K562 (cell line): Measurements from ENCODE around the gene TNPO3. TPM values are rescaled to one million over a fixed set of nuclear protein-coding genes. Genes with fewer than 3 reads are reported as not detected.

Experiments
- BCL6 ChIP-seq: fragments of 250-450 bp; sonication (Bioruptor Pico); IDR thresholded peaks from 2 replicates; pipeline ENCODE4 v1.4.0; 2020
- CBX1 ChIP-seq: sonication (generic); IDR thresholded peaks from 2 replicates; pipeline ENCODE4 v1.6.1; 2016; ENCODE audit warnings: antibody characterized with exemption, low read depth, mild to moderate bottlenecking
- CEBPG ChIP-seq, 3 experiments: fragments of 200-800 bp in 1 of 3; sonication (Bioruptor generic) in 1 of 3; sonication (generic) in 1 of 3; formaldehyde crosslinking in 1 of 3; IDR thresholded peaks in 2 of 3; conservative IDR thresholded peaks in 1 of 3; 2 replicates each; pipeline versions ENCODE4 v1.6.1 to v1.8.0; 2016 to 2022; ENCODE audit warnings: missing compliant biosample characterization in 2 of 3, missing genetic modification characterization in 2 of 3, mild to moderate bottlenecking in 1 of 3, missing genetic modification reagents in 1 of 3
- EHMT2 ChIP-seq: fragments of 450-650 bp; IDR thresholded peaks from 2 replicates; pipeline ENCODE4 v1.6.1; 2018; ENCODE audit warnings: antibody characterized with exemption
- EWSR1 ChIP-seq: fragments of 450-650 bp; IDR thresholded peaks from 2 replicates; pipeline ENCODE4 v1.6.1; 2018; ENCODE audit warnings: borderline replicate concordance, mild to moderate bottlenecking, low read depth, moderate library complexity; ENCODE audit not compliant: partially characterized antibody
- HNRNPK ChIP-seq: fragments of 200-400 bp; formaldehyde crosslinking; IDR thresholded peaks from one replicate; pipeline ENCODE4 v1.6.1; 2018; ENCODE audit warnings: mild to moderate bottlenecking, low read depth, low read length; ENCODE audit not compliant: poor library complexity, severe bottlenecking
- HSF4 ChIP-seq: fragments of 250-450 bp; sonication (Bioruptor Pico); IDR thresholded peaks from 2 replicates; pipeline ENCODE4 v2.1.2; 2022; ENCODE audit warnings: mild to moderate bottlenecking, moderate library complexity, borderline replicate concordance
- JUND ChIP-seq, 2 experiments: IDR thresholded peaks; 2 replicates in 1 of 2; 3 replicates in 1 of 2; pipeline ENCODE4 v1.6.1; 2011; ENCODE audit warnings: borderline replicate concordance in 2 of 2, low read depth in 2 of 2, low read length in 2 of 2, improper control_type of control experiment in 1 of 2, missing biosample characterization in 1 of 2, missing genetic modification characterization in 1 of 2, missing genetic modification reagents in 1 of 2
- MAFG ChIP-seq: fragments of 450-650 bp; conservative IDR thresholded peaks from 2 replicates; pipeline ENCODE4 v1.6.1; 2016; ENCODE audit warnings: missing genetic modification characterization, missing compliant biosample characterization
- MIER1 ChIP-seq: fragments of 450-650 bp; IDR thresholded peaks from 2 replicates; pipeline ENCODE4 v1.6.1; 2016; ENCODE audit warnings: antibody characterized with exemption, mild to moderate bottlenecking, low read depth
- MLX ChIP-seq, 2 experiments: fragments of 450-650 bp in 1 of 2; sonication (generic) in 1 of 2; formaldehyde crosslinking; conservative IDR thresholded peaks; 2 replicates each; pipeline versions ENCODE4 v1.4.0 to v1.8.1; 2020 to 2022; ENCODE audit warnings: mild to moderate bottlenecking in 1 of 2, missing genetic modification reagents in 1 of 2
- NR3C1 ChIP-seq: sonication (generic); formaldehyde crosslinking; IDR thresholded peaks from 2 replicates; pipeline ENCODE4 v1.8.1; 2022; ENCODE audit warnings: missing genetic modification reagents
- POLR3A ChIP-seq: IDR thresholded peaks from 2 replicates; pipeline ENCODE4 v1.6.1; 2011; ENCODE audit warnings: borderline replicate concordance, mild to moderate bottlenecking, moderate library complexity; ENCODE audit not compliant: insufficient read length, insufficient read depth; ENCODE audit errors: extremely low read depth
- PREB ChIP-seq: sonication (generic); formaldehyde crosslinking; IDR thresholded peaks from 2 replicates; pipeline ENCODE4 v1.8.1; 2023; ENCODE audit warnings: mild to moderate bottlenecking, missing genetic modification reagents
- PRMT5 ChIP-seq: sonication (generic); formaldehyde crosslinking; IDR thresholded peaks from 2 replicates; pipeline ENCODE4 v1.5.0; 2020; ENCODE audit warnings: missing genetic modification reagents
- RFX7 ChIP-seq: fragments of 250-450 bp; sonication (Bioruptor Pico); IDR thresholded peaks from 2 replicates; pipeline ENCODE4 v1.5.1; 2021; ENCODE audit warnings: mild to moderate bottlenecking
- SIN3A ChIP-seq, 2 experiments: fragments of 150-350 bp in 1 of 2; IDR thresholded peaks; 2 replicates each; pipeline ENCODE4 v1.6.1; 2011 to 2016; ENCODE audit warnings: borderline replicate concordance in 2 of 2, low read depth in 2 of 2, low read length in 2 of 2, mild to moderate bottlenecking in 2 of 2, moderate library complexity in 2 of 2; ENCODE audit not compliant: control insufficient read depth in 1 of 2
- SMAD2 ChIP-seq: fragments of 150-350 bp; IDR thresholded peaks from 2 replicates; pipeline ENCODE4 v1.6.1; 2014; ENCODE audit warnings: low read depth, mild to moderate bottlenecking, low read length
- ZNF165 ChIP-seq: fragments of 250-450 bp; sonication (Bioruptor Pico); IDR thresholded peaks from 2 replicates; pipeline ENCODE4 v1.4.0; 2020; ENCODE audit warnings: borderline replicate concordance
- ZNF263 ChIP-seq: sonication (generic); formaldehyde crosslinking; IDR thresholded peaks from 2 replicates; pipeline ENCODE4 v1.8.0; 2022; ENCODE audit warnings: mild to moderate bottlenecking, missing genetic modification reagents, borderline replicate concordance
- ZNF436 ChIP-seq: fragments of 250-450, 450-650 bp; sonication (Bioruptor Pico); formaldehyde crosslinking; IDR thresholded peaks from 2 replicates; pipeline ENCODE4 v1.7.0; 2020; ENCODE audit warnings: mild to moderate bottlenecking
- polyA plus RNA-seq, 8 experiments: library from polyadenylated mRNA; depleted of rRNA in 4 of 8; stranded (reverse) in 5 of 8; unstranded in 3 of 8; fragments of >200 nt; fragmentation: Nextera tagmentation in 2 of 8; fragmentation: Illumina TruSeq in 1 of 8; extraction: Ambion mirVana in 2 of 8; extraction: Trizol in 1 of 8; gene quantifications; 2 replicates each; pipeline versions ENCODE4 v1.2.1 to v1.2.3, GENCODE V29; 2011 to 2014; ENCODE audit warnings: inconsistent platforms in 1 of 8, missing spikeins in 1 of 8
- total RNA-seq, 7 experiments: library from RNA; depleted of rRNA in 6 of 7; stranded (reverse); fragments of >200 nt in 6 of 7; fragmentation: Illumina TruSeq in 2 of 7; extraction: Trizol in 2 of 7; gene quantifications; 2 replicates each; pipeline versions ENCODE4 v1.2.1 to v1.2.3, GENCODE V29; 2011 to 2021; ENCODE audit warnings: low replicate concordance in 1 of 7

The TNPO3 gene
- total and polyA plus RNA-seq, 9 of the 15 experiments (the other 6 are each of a cell fraction or from before 2014, with no cell fraction given), result 35.8 to 125 (median 110) TPM

- no peak; the same call in 1 of the 2 replicates for TF ChIP-seq NR3C1 (CRISPR knock-in tag)
- no peak; the same call in 1 of the 2 replicates for TF ChIP-seq PREB (CRISPR knock-in tag)
- TF ChIP-seq POLR3A, result no peak
- no peak for TF ChIP-seq ZNF436 (CRISPR knock-in tag)
- TF ChIP-seq ZNF263 (CRISPR knock-in tag), result peak; percentile 92
- no peak for TF ChIP-seq HSF4
- TF ChIP-seq SMAD2, result no peak
- TF ChIP-seq JUND (IDR thresholded peaks at IDR 0.05; ENCODE audit: borderline replicate concordance, low read depth, low read length), result peak; percentile 55
- peak; percentile 79; the same call in 2 of the 3 replicates for TF ChIP-seq JUND (tag; IDR thresholded peaks at IDR 0.05; ENCODE audit: borderline replicate concordance, low read depth, low read length)
- peak; percentile 20 to 89; a peak in 3 of 4 replicates for TF ChIP-seq MLX (CRISPR knock-in tag; conservative IDR thresholded peaks at IDR 0.05)
- 0 out of 2 replicates have a peak, but pooled peaks have one; percentile 68 for TF ChIP-seq BCL6
- TF ChIP-seq PRMT5 (CRISPR knock-in tag), result no peak
- TF ChIP-seq MIER1, result peak; percentile 86; the same call in 1 of the 2 replicates
- TF ChIP-seq EHMT2, result peak; percentile 14; the same call in 1 of the 2 replicates
- no peak for TF ChIP-seq EWSR1
- no peak for TF ChIP-seq HNRNPK
- TF ChIP-seq ZNF165 (CRISPR knock-in tag), result 0 out of 2 replicates have a peak, but pooled peaks have one; percentile 16
- no peak; the same call in 1 of the 2 replicates for TF ChIP-seq CBX1
- TF ChIP-seq SIN3A (IDR thresholded peaks at IDR 0.05; ENCODE audit: borderline replicate concordance in 2 of 2, control insufficient read depth in 1 of 2, low read depth in 2 of 2, low read length in 2 of 2), result peak; percentile 88 to 90
- no peak; the same call in 1 of the 2 replicates for TF ChIP-seq RFX7 (CRISPR knock-in tag)
- no peak for TF ChIP-seq CEBPG (CRISPR knock-in tag; IDR thresholded peaks at IDR 0.05)
- peak in 1 of 2 experiments; percentile 54; a peak in 1 of 4 replicates for TF ChIP-seq CEBPG (tag; conservative IDR thresholded peaks at IDR 0.05 in 1 of 2, IDR thresholded peaks at IDR 0.05 in 1 of 2)
- TF ChIP-seq MAFG, result no peak
Observed at GRCh38 chr7:129054438-129055293, at the start of gene TNPO3 (continued).
